Endothelial cell of umbilical vein (primary cell): Measurements from ENCODE around the gene SLC35B4. TPM values are rescaled to one million over a fixed set of nuclear protein-coding genes. Genes with fewer than 3 reads are reported as not detected.

Experiments
- BruUV-seq: library from RNA; stranded (reverse); fragments of 400-500 nt; replicated peaks from 2 replicates; lab custom pipeline; 2021; lab: Mats Ljungman, UMichigan
- CTCF ChIA-PET: fragments of 300-600, 350-600 bp; sonication (Branson Sonifier 250); formaldehyde crosslinking; loops from one replicate; lab custom pipeline; 2021; ENCODE audit warnings: antibody characterized with exemption, inconsistent platforms; lab: Charles Lee
- POLR2A ChIA-PET: fragments of 300-600, 350-600 bp; sonication (Branson Sonifier 250); formaldehyde crosslinking; loops from one replicate; lab custom pipeline; 2021; ENCODE audit warnings: antibody characterized with exemption, inconsistent platforms; lab: Charles Lee
- DNase-seq: peaks from one replicate; pipeline ENCODE4 v3.0.0-alpha.2; 2011; ENCODE audit warnings: low read depth, low spot score
- FAIRE-seq: peaks from 2 replicates; lab custom pipeline; 2011; peaks lifted over from hg19 to GRCh38; lab: Jason Lieb, UNC
- H2AFZ ChIP-seq: 2 replicates; pipeline ENCODE4 v1.6.0; 2012; ENCODE audit warnings: low read depth, low read length, control low read depth, inconsistent platforms
- H3K27ac ChIP-seq: 2 replicates; pipeline ENCODE4 v1.5.1; 2011; ENCODE audit warnings: low read depth, mild to moderate bottlenecking, control low read depth, low read length, moderate library complexity; ENCODE audit not compliant: insufficient read depth
- H3K27me3 ChIP-seq, 2 experiments: 2 replicates each; pipeline versions ENCODE4 v1.6.0 to v1.6.1; 2011; ENCODE audit warnings: low read length in 2 of 2, mixed read lengths in 1 of 2; ENCODE audit not compliant: control insufficient read depth in 2 of 2, insufficient read depth in 2 of 2
- H3K36me3 ChIP-seq, 2 experiments: 2 replicates in 1 of 2; 3 replicates in 1 of 2; pipeline ENCODE4 v1.5.1; 2011; ENCODE audit warnings: low read length in 2 of 2, mild to moderate bottlenecking in 1 of 2, moderate library complexity in 1 of 2; ENCODE audit not compliant: control insufficient read depth in 2 of 2, insufficient read depth in 2 of 2; ENCODE audit errors: extremely low read depth in 1 of 2
- H3K4me1 ChIP-seq: 3 replicates; pipeline ENCODE4 v1.5.1; 2011; ENCODE audit warnings: mild to moderate bottlenecking, low read length; ENCODE audit not compliant: control insufficient read depth, insufficient read depth; ENCODE audit errors: extremely low read depth
- H3K4me2 ChIP-seq: 2 replicates; pipeline ENCODE4 v1.6.1; 2011; ENCODE audit warnings: low read length, control low read depth, mixed read lengths; ENCODE audit not compliant: insufficient read depth
- H3K4me3 ChIP-seq, 3 experiments: fragments of 200-600 bp in 1 of 3; sonication (generic), shearing (Covaris generic) in 1 of 3; replicated peaks in 1 of 3; 2 replicates each; pipeline ENCODE4 v1.5.1; 2011 to 2016; ENCODE audit warnings: control low read depth in 3 of 3, low read length in 3 of 3, mild to moderate bottlenecking in 2 of 3, inconsistent platforms in 1 of 3, low read depth in 1 of 3, moderate library complexity in 1 of 3; ENCODE audit not compliant: insufficient read depth in 1 of 3
- H3K79me2 ChIP-seq: 2 replicates; pipeline ENCODE4 v1.6.0; 2012; ENCODE audit warnings: low read length, inconsistent platforms; ENCODE audit not compliant: control insufficient read depth, insufficient read depth
- H3K9ac ChIP-seq: replicated peaks from 2 replicates; pipeline ENCODE3; 2011; ENCODE audit warnings: low read length, control low read depth; ENCODE audit not compliant: insufficient read depth; ENCODE audit errors: extremely low read depth
- H3K9me1 ChIP-seq: replicated peaks from 3 replicates; pipeline ENCODE4 v1.6.0; 2011; ENCODE audit warnings: mild to moderate bottlenecking, low read length; ENCODE audit not compliant: control insufficient read depth, insufficient read depth; ENCODE audit errors: extremely low read depth
- H3K9me3 ChIP-seq: replicated peaks from 2 replicates; pipeline ENCODE4 v1.5.1; 2012; ENCODE audit warnings: low read length, inconsistent platforms; ENCODE audit not compliant: control insufficient read depth, insufficient read depth
- H4K20me1 ChIP-seq: replicated peaks from 2 replicates; pipeline ENCODE3; 2011; ENCODE audit warnings: mild to moderate bottlenecking, low read length; ENCODE audit not compliant: control insufficient read depth, insufficient read depth; ENCODE audit errors: extremely low read depth
- CTCF ChIP-seq, 2 donors: IDR thresholded peaks; 1 replicate in 1 of 2; 2 replicates in 1 of 2; pipeline ENCODE4 v1.5.1; 2011; ENCODE audit warnings: low read length in 2 of 2, mild to moderate bottlenecking in 2 of 2, moderate library complexity in 2 of 2, control low read depth in 1 of 2, inconsistent platforms in 1 of 2, low read depth in 1 of 2; ENCODE audit not compliant: insufficient read depth in 1 of 2; ENCODE audit errors: extremely low read depth in 1 of 2
- EZH2 ChIP-seq: IDR thresholded peaks from 2 replicates; pipeline ENCODE4 v1.6.1; 2012; ENCODE audit warnings: borderline replicate concordance, low read depth, mild to moderate bottlenecking, moderate library complexity, low read length, inconsistent platforms; ENCODE audit not compliant: severe bottlenecking
- FOS ChIP-seq: IDR thresholded peaks from 2 replicates; pipeline ENCODE4 v1.6.1; 2011; ENCODE audit warnings: mild to moderate bottlenecking, low read length, moderate library complexity, borderline replicate concordance; ENCODE audit not compliant: insufficient read depth
- GATA2 ChIP-seq: IDR thresholded peaks from 2 replicates; pipeline ENCODE4 v1.7.0; 2011; ENCODE audit warnings: low read depth, mild to moderate bottlenecking, moderate library complexity, mixed read lengths, low read length; ENCODE audit not compliant: insufficient read length, insufficient read depth
- JUN ChIP-seq: IDR thresholded peaks from 2 replicates; pipeline ENCODE4 v1.6.1; 2011; ENCODE audit warnings: borderline replicate concordance, low read depth; ENCODE audit not compliant: insufficient read length, insufficient read depth
- MAX ChIP-seq: IDR thresholded peaks from 2 replicates; pipeline ENCODE4 v1.6.1; 2011; ENCODE audit not compliant: insufficient read depth, insufficient read length
- MYC ChIP-seq: IDR thresholded peaks from one replicate; pipeline ENCODE4 v1.6.1; 2011; ENCODE audit warnings: mild to moderate bottlenecking, low read depth, low read length
- POLR2A ChIP-seq: IDR thresholded peaks from 2 replicates; pipeline ENCODE4 v1.6.1; 2012; ENCODE audit warnings: low read depth, mild to moderate bottlenecking, control low read depth, low read length
- POLR2AphosphoS5 ChIP-seq: IDR thresholded peaks from 2 replicates; pipeline ENCODE4 v1.6.1; 2012; ENCODE audit warnings: low read depth, mild to moderate bottlenecking, control low read depth, low read length, moderate library complexity; ENCODE audit not compliant: insufficient read depth
- dilution Hi-C: fragments of 300-500 bp; cut with MboI; formaldehyde crosslinking; loops from one replicate; pipeline ENCODE4 v1.15.0; 2019; ENCODE audit warnings: low sequenced_read_pairs; ENCODE audit not compliant: extremely low pct_ligation_motif_present
- intact Hi-C: fragments of 100-400 bp; cut with micrococcal nuclease; formaldehyde crosslinking; loops from one replicate; pipeline ENCODE4 v1.10.0; 2022
- polyA plus RNA-seq, 4 experiments: library from polyadenylated mRNA; depleted of rRNA in 3 of 4; stranded (reverse) in 3 of 4; unstranded in 1 of 4; fragments of >200 nt; gene quantifications; 2 replicates each; pipeline versions ENCODE4 v1.2.1 to v1.2.3, GENCODE V29; 2011 to 2012; ENCODE audit warnings: missing spikeins in 1 of 4
- total RNA-seq: library from RNA; stranded (reverse); gene quantifications from 2 replicates; pipeline ENCODE4 v1.2.3, GENCODE V29; 2021

The SLC35B4 gene
- total and polyA plus RNA-seq, 2 donors (not counting 3 experiments of a cell fraction or from before 2014, with no cell fraction given) = 17.5 to 20.2 TPM

GRCh38 chr7:134328900-134329299 is 12.2 kb upstream of the SLC35B4 start:
- ChIA-PET POLR2A (interaction anchor here (0.6 kb wide), 1 partner anchor 816 kb away, joined by 8 read pairs; no protein-coding TSS in a partner anchor), CTCF (interaction anchor here (0.8 to 4.2 kb wide), 4 partner anchors 12 to 188 kb away, joined by 4 to 14 read pairs (median 4); partner anchors contain the start of gene SLC35B4)
- Histone ChIP-seq H3K9me3 (no peaks in the 10 kb centered on the region), H4K20me1 (no peaks in the 10 kb centered on the region), H3K4me2 (no peak overlapping the region), H3K79me2 (no peaks in the 10 kb centered on the region), H3K9me1 (no peaks in the 10 kb centered on the region), H3K4me1 (no peaks in the 10 kb centered on the region), H3K4me3 (no peak overlapping the region), H2AFZ (no peak overlapping the region), H3K27me3 (peaks cover 2 to 17% of the 10 kb centered on the region in 2 experiments), H3K36me3 (no peaks in the 10 kb centered on the region), H3K9ac (no peak overlapping the region), H3K27ac (no peak overlapping the region)
- FAIRE-seq (no peak), DNase-seq (no peak)
- no TSS peak for BruUV-seq
- no peak for TF ChIP-seq JUN
- no peak for TF ChIP-seq MYC
- no peak for TF ChIP-seq FOS
- no peak for TF ChIP-seq GATA2
- no peak for TF ChIP-seq POLR2A
- TF ChIP-seq MAX = no peak
- TF ChIP-seq CTCF (IDR thresholded peaks at IDR 0.05; ENCODE audit: extremely low read depth in 1 of 2, insufficient read depth in 1 of 2, low read depth in 1 of 2, low read length in 2 of 2) = no peak
- TF ChIP-seq EZH2 = no peak
- TF ChIP-seq POLR2AphosphoS5 = no peak
- dilution Hi-C loops (no loop called here), intact Hi-C loops (loop anchor here (5.0 kb wide), 2 partner anchors 187 to 897 kb away; no protein-coding TSS in a partner anchor)
